Measurements from ENCODE around the gene AHCTF1.

DNA sequence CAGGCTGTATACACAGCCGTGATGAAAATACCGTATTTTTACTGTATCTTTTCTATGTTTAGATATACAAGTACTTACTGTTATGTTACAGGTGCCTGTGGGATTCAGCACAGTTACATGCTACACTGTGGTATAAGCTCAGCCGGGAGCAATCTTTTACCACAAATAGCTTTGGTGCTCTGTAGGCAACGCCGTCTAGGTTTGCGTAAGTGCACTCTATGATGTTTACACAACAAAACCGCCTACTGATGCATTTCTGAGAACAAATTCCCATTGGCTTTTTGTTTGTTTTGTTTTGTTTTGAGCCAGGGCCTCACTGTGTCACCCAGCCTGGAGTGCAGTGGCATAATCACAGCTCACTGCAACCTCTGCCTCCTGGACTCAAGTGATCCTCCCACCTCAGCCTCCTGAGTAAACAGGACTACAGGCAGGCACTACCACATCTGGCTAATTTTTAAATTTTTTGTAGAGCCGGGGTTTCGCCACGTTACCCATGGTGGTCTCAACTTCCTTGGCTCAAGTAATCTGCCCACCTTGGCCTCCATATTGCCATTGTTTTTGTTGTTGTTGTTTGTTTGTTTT is 126.5 kb downstream of the AHCTF1 start:
- TF ChIP-seq, protein P1, sequence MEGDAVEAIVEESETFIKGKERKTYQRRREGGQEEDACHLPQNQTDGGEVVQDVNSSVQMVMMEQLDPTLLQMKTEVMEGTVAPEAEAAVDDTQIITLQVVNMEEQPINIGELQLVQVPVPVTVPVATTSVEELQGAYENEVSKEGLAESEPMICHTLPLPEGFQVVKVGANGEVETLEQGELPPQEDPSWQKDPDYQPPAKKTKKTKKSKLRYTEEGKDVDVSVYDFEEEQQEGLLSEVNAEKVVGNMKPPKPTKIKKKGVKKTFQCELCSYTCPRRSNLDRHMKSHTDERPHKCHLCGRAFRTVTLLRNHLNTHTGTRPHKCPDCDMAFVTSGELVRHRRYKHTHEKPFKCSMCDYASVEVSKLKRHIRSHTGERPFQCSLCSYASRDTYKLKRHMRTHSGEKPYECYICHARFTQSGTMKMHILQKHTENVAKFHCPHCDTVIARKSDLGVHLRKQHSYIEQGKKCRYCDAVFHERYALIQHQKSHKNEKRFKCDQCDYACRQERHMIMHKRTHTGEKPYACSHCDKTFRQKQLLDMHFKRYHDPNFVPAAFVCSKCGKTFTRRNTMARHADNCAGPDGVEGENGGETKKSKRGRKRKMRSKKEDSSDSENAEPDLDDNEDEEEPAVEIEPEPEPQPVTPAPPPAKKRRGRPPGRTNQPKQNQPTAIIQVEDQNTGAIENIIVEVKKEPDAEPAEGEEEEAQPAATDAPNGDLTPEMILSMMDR (IDR thresholded peaks at IDR 0.05), result no peak
- no peak for TF ChIP-seq POLR2AphosphoS5 (IDR thresholded peaks at IDR 0.05; ENCODE audit: insufficient read depth in 1 of 2, low read depth in 1 of 2)
- TF ChIP-seq POLR2A (IDR thresholded peaks at IDR 0.05), result no peak

Data from vagina (tissue), 2 donors.